Muscle of arm (tissue), 12 donors: Measurements from ENCODE around the gene UFC1. TPM values are rescaled to one million over a fixed set of nuclear protein-coding genes. Genes with fewer than 3 reads are reported as not detected.

Experiments used
- DNase-seq: peaks from one replicate; pipeline ENCODE4 v3.0.0-alpha.2; 2013
- polyA plus RNA-seq, 12 donors: library from polyadenylated mRNA; unstranded; fragments of 120-200 nt; gene quantifications; one replicate each; pipeline ENCODE4 v1.2.1, GENCODE V29; 2013; ENCODE audit not compliant: insufficient read length in 12 of 12

The UFC1 gene
- polyA plus RNA-seq, 12 donors: 90.7 to 129 (median 108) TPM; not detected in 1

GRCh38 chr1:161207173-161207572, 53.4 kb downstream of the UFC1 start:
- DNase-seq: no peak

Other genes starting within 250 kb of the UFC1 start
- under 1 TPM in 1 of 12 donors, not detected in 11; 0.36 TPM for gene ITLN2, start 199.2 kb upstream of the UFC1 start, polyA plus RNA-seq
- gene F11R, start 132.8 kb upstream of the UFC1 start, polyA plus RNA-seq: 10 to 100 TPM in 11 of 12 donors, not detected in 1; 11.5 to 40.4 (median 16.3) TPM
- gene TSTD1, start 115.0 kb upstream of the UFC1 start, polyA plus RNA-seq: 10 to 100 TPM in 11 of 12 donors, not detected in 1; 18.6 to 33.2 (median 23.2) TPM
- gene USF1, start 108.0 kb upstream of the UFC1 start, polyA plus RNA-seq: 10 to 100 TPM in 11 of 12 donors, not detected in 1; 24.8 to 51.5 (median 33.4) TPM
- 10 to 100 TPM in 1 of 12 donors, 1 to 10 TPM in 10, not detected in 1; 1.8 to 12.9 (median 2.9) TPM for gene ARHGAP30, start 84.1 kb upstream of the UFC1 start, polyA plus RNA-seq
- 10 to 100 TPM in 2 of 12 donors, 1 to 10 TPM in 1, under 1 TPM in 5, not detected in 4; 0.04 to 28.3 (median 0.19) TPM for gene NECTIN4, start 64.4 kb upstream of the UFC1 start, polyA plus RNA-seq
- gene KLHDC9, start 55.6 kb upstream of the UFC1 start, polyA plus RNA-seq: 1 to 10 TPM in 4 of 12 donors, under 1 TPM in 5, not detected in 3; 0.32 to 1.7 (median 0.73) TPM
- 10 to 100 TPM in 11 of 12 donors, not detected in 1; 51.9 to 78.1 (median 63.6) TPM for gene PFDN2, start 35.9 kb upstream of the UFC1 start, polyA plus RNA-seq
- gene NIT1, start 35.9 kb upstream of the UFC1 start, polyA plus RNA-seq: 10 to 100 TPM in 11 of 12 donors, not detected in 1; 25.2 to 35.4 (median 30.8) TPM
- 10 to 100 TPM in 11 of 12 donors, not detected in 1; 36.3 to 54.8 (median 45.0) TPM for gene DEDD, start 21.3 kb upstream of the UFC1 start, polyA plus RNA-seq
- gene USP21, start 5.5 kb downstream of the UFC1 start, polyA plus RNA-seq: 10 to 100 TPM in 11 of 12 donors, not detected in 1; 20.4 to 33.1 (median 29.1) TPM
- 10 to 100 TPM in 11 of 12 donors, not detected in 1; 14.1 to 38.7 (median 23.6) TPM for gene PPOX, start 12.4 kb downstream of the UFC1 start, polyA plus RNA-seq
- gene B4GALT3, start 23.5 kb downstream of the UFC1 start, polyA plus RNA-seq: 10 to 100 TPM in 11 of 12 donors, not detected in 1; 18.8 to 41.2 (median 24.5) TPM
- gene ADAMTS4, start 45.1 kb downstream of the UFC1 start, polyA plus RNA-seq: 10 to 100 TPM in 8 of 12 donors, 1 to 10 TPM in 3, not detected in 1; 7.2 to 14.7 (median 10.8) TPM
- 100 to 1,000 TPM in 10 of 12 donors, 10 to 100 TPM in 1, not detected in 1; 92.6 to 165 (median 136) TPM for gene NDUFS2, start 48.4 kb downstream of the UFC1 start, polyA plus RNA-seq
- 10 to 100 TPM in 10 of 12 donors, not detected in 2; 12.5 to 37.0 (median 18.9) TPM for gene FCER1G, start 61.3 kb downstream of the UFC1 start, polyA plus RNA-seq
- 10 to 100 TPM in 1 of 12 donors, 1 to 10 TPM in 6, under 1 TPM in 2, not detected in 3; 0.57 to 57.1 (median 1.4) TPM for gene APOA2, start 69.7 kb downstream of the UFC1 start, polyA plus RNA-seq
- 10 to 100 TPM in 4 of 12 donors, 1 to 10 TPM in 7, not detected in 1; 7.2 to 40.3 (median 9.4) TPM for gene TOMM40L, start 72.1 kb downstream of the UFC1 start, polyA plus RNA-seq
- gene NR1I3, start 84.2 kb downstream of the UFC1 start, polyA plus RNA-seq: 1 to 10 TPM in 5 of 12 donors, under 1 TPM in 5, not detected in 2; 0.40 to 2.1 (median 1.1) TPM
- gene PCP4L1, start 104.8 kb downstream of the UFC1 start, polyA plus RNA-seq: 1 to 10 TPM in 1 of 12 donors, under 1 TPM in 8, not detected in 3; 0.14 to 1.0 (median 0.38) TPM
- 10 to 100 TPM in 8 of 12 donors, 1 to 10 TPM in 3, not detected in 1; 5.7 to 39.9 (median 13.9) TPM for gene MPZ, start 156.0 kb downstream of the UFC1 start, polyA plus RNA-seq
- 100 to 1,000 TPM in 11 of 12 donors, 10 to 100 TPM in 1; 91.3 to 429 (median 132) TPM for gene SDHC, start 160.4 kb downstream of the UFC1 start, polyA plus RNA-seq
- 1 to 10 TPM in 4 of 12 donors, under 1 TPM in 2, not detected in 6; 0.73 to 1.5 (median 1.3) TPM for gene CFAP126, start 213.9 kb downstream of the UFC1 start, polyA plus RNA-seq